IPS-20b (cell line): ENCODE data around the gene TM4SF4.

Source experiments
- H3K27ac ChIP-seq: one replicate; pipeline ENCODE4 v1.5.1; 2013; ENCODE audit warnings: low read length
- H3K27me3 ChIP-seq: 2 replicates; pipeline ENCODE4 v1.6.1; 2013; ENCODE audit warnings: mild to moderate bottlenecking, low read length, inconsistent platforms; ENCODE audit not compliant: insufficient read depth
- H3K36me3 ChIP-seq: 2 replicates; pipeline ENCODE4 v1.6.1; 2013; ENCODE audit warnings: low read depth, mild to moderate bottlenecking, inconsistent platforms, low read length, moderate library complexity; ENCODE audit not compliant: insufficient read depth
- H3K4me1 ChIP-seq: 2 replicates; pipeline ENCODE4 v1.6.1; 2013; ENCODE audit warnings: mild to moderate bottlenecking, control low read depth, inconsistent platforms, low read length, moderate library complexity; ENCODE audit not compliant: insufficient read depth
- H3K4me3 ChIP-seq: 2 replicates; pipeline ENCODE4 v1.5.1; 2013; ENCODE audit warnings: mild to moderate bottlenecking, low read length, inconsistent platforms
- H3K9ac ChIP-seq: 2 replicates; pipeline ENCODE4 v1.6.1; 2013; ENCODE audit warnings: low read depth, mild to moderate bottlenecking, inconsistent platforms, low read length, moderate library complexity
- H3K9me3 ChIP-seq: 2 replicates; pipeline ENCODE4 v1.6.1; 2013; ENCODE audit warnings: mild to moderate bottlenecking, low read depth, low read length, inconsistent platforms; ENCODE audit not compliant: insufficient read depth

Gene TM4SF4

GRCh38 chr3:149473357-149474249, 894 bp upstream of the TM4SF4 start:
- no peak overlapping the region for H3K4me3 ChIP-seq
- H3K27ac ChIP-seq: no peak overlapping the region
- no peak overlapping the region for H3K9ac ChIP-seq
- no peaks in the 10 kb centered on the region for H3K27me3 ChIP-seq
- peaks cover 11% of the 10 kb centered on the region; the same call in 1 of the 2 replicates for H3K4me1 ChIP-seq
- H3K9me3 ChIP-seq: no peaks in the 10 kb centered on the region
- H3K36me3 ChIP-seq: no peaks in the 10 kb centered on the region

- Histone ChIP-seq H3K27ac (no peak overlapping the region), H3K4me3 (no peak overlapping the region), H3K36me3 (no peaks in the 10 kb centered on the region), H3K9ac (no peak overlapping the region), H3K27me3 (no peaks in the 10 kb centered on the region), H3K4me1 (peaks cover 4% of the 10 kb centered on the region; the same call in 1 of the 2 replicates), H3K9me3 (no peaks in the 10 kb centered on the region)
Measured at GRCh38 chr3:149475451-149476060, 1.1 kb downstream of the TM4SF4 start.

- Histone ChIP-seq H3K4me3 (no peak overlapping the region), H3K36me3 (no peaks in the 10 kb centered on the region), H3K4me1 (peaks cover 4% of the 10 kb centered on the region; the same call in 1 of the 2 replicates), H3K9ac (no peak overlapping the region), H3K27me3 (no peaks in the 10 kb centered on the region), H3K9me3 (no peaks in the 10 kb centered on the region), H3K27ac (no peak overlapping the region)
Measured at GRCh38 chr3:149476225-149476624, 1.7 kb downstream of the TM4SF4 start.

GRCh38 chr3:149479621-149480325, 5.3 kb downstream of the TM4SF4 start:
- Histone ChIP-seq H3K4me3 (no peak overlapping the region), H3K9me3 (no peaks in the 10 kb centered on the region), H3K27ac (peak overlapping the region; percentile 47), H3K4me1 (no peaks in the 10 kb centered on the region; the same call in 1 of the 2 replicates), H3K27me3 (no peaks in the 10 kb centered on the region), H3K9ac (no peak overlapping the region), H3K36me3 (no peaks in the 10 kb centered on the region)

- Histone ChIP-seq H3K4me1 (no peaks in the 10 kb centered on the region; the same call in 1 of the 2 replicates), H3K9ac (no peak overlapping the region), H3K9me3 (no peaks in the 10 kb centered on the region), H3K27ac (no peak overlapping the region), H3K4me3 (no peak overlapping the region), H3K27me3 (no peaks in the 10 kb centered on the region), H3K36me3 (no peaks in the 10 kb centered on the region)
Measured at GRCh38 chr3:149480326-149481017, 6.0 kb downstream of the TM4SF4 start.

GRCh38 chr3:149481056-149481455, 6.6 kb downstream of the TM4SF4 start:
- Histone ChIP-seq H3K9me3 (no peaks in the 10 kb centered on the region), H3K9ac (no peak overlapping the region), H3K27me3 (no peaks in the 10 kb centered on the region), H3K36me3 (no peaks in the 10 kb centered on the region), H3K4me3 (no peak overlapping the region), H3K27ac (no peak overlapping the region), H3K4me1 (no peaks in the 10 kb centered on the region; the same call in 1 of the 2 replicates)

- no peak overlapping the region for H3K27ac ChIP-seq
Measured at GRCh38 chr3:149481491-149481890, 7.0 kb downstream of the TM4SF4 start.

GRCh38 chr3:149486726-149487125, 12.2 kb downstream of the TM4SF4 start:
- Histone ChIP-seq H3K9me3 (no peaks in the 10 kb centered on the region), H3K27ac (no peak overlapping the region), H3K27me3 (no peaks in the 10 kb centered on the region)

More at GRCh38 chr3:149481491-149481890, 7.0 kb downstream of the TM4SF4 start:
- Histone ChIP-seq H3K27me3 (no peaks in the 10 kb centered on the region), H3K36me3 (no peaks in the 10 kb centered on the region), H3K4me1 (no peaks in the 10 kb centered on the region; the same call in 1 of the 2 replicates), H3K9me3 (no peaks in the 10 kb centered on the region), H3K9ac (no peak overlapping the region), H3K4me3 (no peak overlapping the region)

GRCh38 chr3:149487598-149488197, 13.2 kb downstream of the TM4SF4 start:
- H3K9ac ChIP-seq: no peak overlapping the region
- no peak overlapping the region for H3K4me3 ChIP-seq
- H3K4me1 ChIP-seq: no peaks in the 10 kb centered on the region
- no peak overlapping the region for H3K27ac ChIP-seq
- no peaks in the 10 kb centered on the region for H3K27me3 ChIP-seq
- H3K36me3 ChIP-seq: no peaks in the 10 kb centered on the region
- H3K9me3 ChIP-seq: no peaks in the 10 kb centered on the region

More at GRCh38 chr3:149486726-149487125, 12.2 kb downstream of the TM4SF4 start:
- Histone ChIP-seq H3K4me1 (no peaks in the 10 kb centered on the region), H3K36me3 (no peaks in the 10 kb centered on the region), H3K4me3 (no peak overlapping the region), H3K9ac (no peak overlapping the region)

GRCh38 chr3:149489060-149489690, 14.7 kb downstream of the TM4SF4 start:
- no peaks in the 10 kb centered on the region for H3K9me3 ChIP-seq
- no peak overlapping the region for H3K27ac ChIP-seq
- no peaks in the 10 kb centered on the region for H3K4me1 ChIP-seq
- no peaks in the 10 kb centered on the region for H3K36me3 ChIP-seq
- no peak overlapping the region for H3K4me3 ChIP-seq
- H3K9ac ChIP-seq: no peak overlapping the region
- H3K27me3 ChIP-seq: no peaks in the 10 kb centered on the region
